Right lobe of liver (tissue), 6 donors: Measurements from ENCODE around the gene RAB12. TPM values are rescaled to one million over a fixed set of nuclear protein-coding genes. Genes with fewer than 3 reads are reported as not detected.

ENCODE experiments used
- ATAC-seq, 4 donors: fragments of 200-7000 bp; cut with Tn5 transposase; one replicate each; pipeline ENCODE4 v1.9.1; 2020; ENCODE audit warnings: mild to moderate bottlenecking in 4 of 4, moderate library complexity in 4 of 4
- DNase-seq, 3 donors: peaks; one replicate each; pipeline ENCODE4 v3.0.0-alpha.2; 2020
- H3K27ac ChIP-seq, 3 donors: fragments of 200-600 bp; one replicate each; pipeline ENCODE4 v1.8.0; 2022
- H3K27me3 ChIP-seq, 2 donors: fragments of 200-600 bp; one replicate each; pipeline ENCODE4 v1.8.0; 2022
- H3K36me3 ChIP-seq, 4 donors: fragments of 200-600 bp; sonication (generic) in 1 of 4; one replicate each; pipeline versions ENCODE4 v1.5.1 to v1.8.0; 2017 to 2022; ENCODE audit warnings: control low read depth in 1 of 4
- H3K4me1 ChIP-seq, 4 donors: fragments of 200-600 bp; sonication (generic) in 1 of 4; one replicate each; pipeline versions ENCODE4 v1.5.1 to v1.8.0; 2017 to 2022; ENCODE audit warnings: control low read depth in 1 of 4
- H3K4me3 ChIP-seq, 3 donors: fragments of 200-600 bp; one replicate each; pipeline ENCODE4 v1.8.0; 2022
- H3K9me3 ChIP-seq, 4 donors: fragments of 200-600 bp; sonication (generic) in 1 of 4; one replicate each; pipeline versions ENCODE4 v1.5.1 to v1.8.0; 2017 to 2022; ENCODE audit warnings: control low read depth in 1 of 4
- CTCF ChIP-seq, 4 donors: fragments of 200-600 bp in 3 of 4; fragments of 450-650 bp in 1 of 4; IDR thresholded peaks; one replicate each; pipeline versions ENCODE4 v1.5.1 to v1.8.0; 2016 to 2022; ENCODE audit warnings: antibody characterized with exemption in 4 of 4, mild to moderate bottlenecking in 2 of 4
- POLR2A ChIP-seq: fragments of 450-650 bp; IDR thresholded peaks from one replicate; pipeline ENCODE4 v1.6.1; 2017; ENCODE audit warnings: antibody characterized with exemption, mild to moderate bottlenecking
- WGBS: methylation state at CpG from one replicate; pipeline ENCODE4 v1.1.6; 2018; ENCODE audit warnings: low coverage, low lambda C conversion rate; ENCODE audit not compliant: insufficient coverage; ENCODE audit errors: missing lambda C conversion rate; 5-methylcytosine and 5-hydroxymethylcytosine counted together
- intact Hi-C, 2 donors: fragments of 100-400 bp; cut with DNase I; formaldehyde crosslinking; loops; one replicate each; pipeline versions ENCODE4 v1.11.2 to v1.14.1; 2022
- total RNA-seq, 6 experiments: library from RNA; depleted of rRNA in 2 of 6; stranded (reverse); fragments of >200 nt in 2 of 6; fragmentation: NEBNext Ultra II Directional in 3 of 6; extraction: Animal tissue kit (Norgen Biotek cat#: 25700) in 3 of 6; gene quantifications; one replicate each; pipeline versions ENCODE4 v1.1.0 to v1.2.4, GENCODE V29; 2016 to 2023
- donor health status: DM: no; HTN: yes; CAD: no.
- donor health status: DM: no; HTN: no; CAD: no.
- donor health status: DM: no; HTN: no; CAD: no.
- donor health status: DM: no; HTN: yes; CAD: no.
- donor health status: DM: no; HTN: yes; CAD: no.

RAB12 gene
- total RNA-seq, 6 experiments from 2014 or later = 16.5 to 26.5 (median 22.6) TPM

- WGBS = 6% methylated on average over 13 of the region's 13 CpGs
- H3K4me1 ChIP-seq = peaks cover 0 to 41% (median 0%) of the 10 kb centered on the region in 4 donors
- intact Hi-C loops = no loop called here
- H3K4me3 ChIP-seq = peak overlapping the region; percentile 60 to 84 (median 76)
- ATAC-seq (peak; percentile 23 to 41 (median 33)), DNase-seq (peak in 1 of 3 donors; percentile 50)
- H3K9me3 ChIP-seq = no peaks in the 10 kb centered on the region
- no peak for TF ChIP-seq POLR2A
- no peak for TF ChIP-seq CTCF (IDR thresholded peaks at IDR 0.05)
- peak overlapping the region; percentile 17 to 60 (median 56) for H3K27ac ChIP-seq
- no peaks in the 10 kb centered on the region for H3K27me3 ChIP-seq
- H3K36me3 ChIP-seq = no peaks in the 10 kb centered on the region
Measured at GRCh38 chr18:8610459-8610851, 1.2 kb downstream of the RAB12 start.

DNA sequence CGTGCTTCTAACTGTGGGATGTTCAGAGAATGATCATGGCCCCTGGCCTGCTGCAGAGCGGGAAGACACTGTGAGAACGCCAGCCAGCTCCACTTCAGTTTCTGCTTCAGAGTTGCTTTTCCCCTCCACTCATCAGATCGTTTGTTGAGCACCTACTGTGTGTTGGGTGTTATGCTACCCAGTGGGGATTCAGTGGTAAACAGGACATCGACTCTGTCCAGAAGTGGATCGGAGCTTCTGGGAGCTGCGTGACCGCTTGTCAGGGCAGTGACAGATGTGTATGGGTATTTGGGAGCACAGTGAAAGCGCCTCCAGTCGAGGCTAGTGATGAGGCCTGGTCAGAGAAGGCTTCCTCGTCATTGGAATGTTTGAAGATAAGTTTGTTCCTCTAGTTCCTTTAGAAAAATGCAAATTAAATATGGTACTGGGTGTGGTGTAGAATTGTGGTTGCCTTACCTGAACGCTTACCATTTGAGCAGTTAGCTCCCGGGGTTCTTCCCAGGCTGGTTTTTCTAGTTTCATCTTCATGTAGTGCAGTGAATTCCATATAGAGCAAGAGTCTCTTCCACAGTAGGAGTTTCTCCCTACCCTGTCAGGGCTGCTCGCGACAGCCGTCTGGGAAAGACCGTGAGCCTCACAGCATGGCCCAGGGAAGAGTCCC lies 2.8 kb downstream of the RAB12 start:
- 94% methylated on average over 11 of the region's 17 CpGs for WGBS
- Histone ChIP-seq H3K27me3 (no peaks in the 10 kb centered on the region), H3K27ac (no peak overlapping the region), H3K4me1 (peaks cover 0 to 42% (median 0%) of the 10 kb centered on the region in 4 donors), H3K36me3 (no peaks in the 10 kb centered on the region), H3K9me3 (no peaks in the 10 kb centered on the region), H3K4me3 (no peak overlapping the region)
- ATAC-seq (no peak), DNase-seq (no peak)
- no peak for TF ChIP-seq CTCF (IDR thresholded peaks at IDR 0.05)
- TF ChIP-seq POLR2A = no peak
- intact Hi-C loops = no loop called here

GRCh38 chr18:8614875-8615274 lies 5.6 kb downstream of the RAB12 start:
- WGBS = 98% methylated on average over 4 of the region's 12 CpGs
- H3K4me1 ChIP-seq = peaks cover 0 to 46% (median 4%) of the 10 kb centered on the region in 4 donors
- no peak overlapping the region for H3K27ac ChIP-seq
- H3K27me3 ChIP-seq = no peaks in the 10 kb centered on the region
- no peak for ATAC-seq
- no peak for DNase-seq
- no peak overlapping the region for H3K4me3 ChIP-seq
- no peaks in the 10 kb centered on the region for H3K9me3 ChIP-seq
- no peak for TF ChIP-seq CTCF (IDR thresholded peaks at IDR 0.05)
- no peak for TF ChIP-seq POLR2A
- H3K36me3 ChIP-seq = no peaks in the 10 kb centered on the region
- intact Hi-C loops = no loop called here

- no peak overlapping the region for H3K4me3 ChIP-seq
- TF ChIP-seq POLR2A (no peak), CTCF (IDR thresholded peaks at IDR 0.05) (no peak)
- H3K36me3 ChIP-seq = no peaks in the 10 kb centered on the region
- H3K9me3 ChIP-seq = no peaks in the 10 kb centered on the region
- H3K27me3 ChIP-seq = no peaks in the 10 kb centered on the region
- DNase-seq (no peak), ATAC-seq (peak; percentile 34 to 87 (median 74))
- H3K27ac ChIP-seq = no peak overlapping the region
- 44% methylated on average over 4 of the region's 4 CpGs for WGBS
- H3K4me1 ChIP-seq = peaks cover 0 to 48% (median 5%) of the 10 kb centered on the region in 4 donors
- intact Hi-C loops = no loop called here
Measured at GRCh38 chr18:8615397-8616027, 6.3 kb downstream of the RAB12 start.
